ENCODE measurements around the gene COP1.

The COP1 gene

GRCh38 chr1:175936736-175937135 lies 270.4 kb downstream of the COP1 start:
- H3K4me3 ChIP-seq, result no peak overlapping the region
- no peak overlapping the region for H3K27ac ChIP-seq
- H3K9ac ChIP-seq (ENCODE audit: insufficient read length), result no peak overlapping the region
- TF ChIP-seq EZH2 (IDR thresholded peaks at IDR 0.05), result no peak
- TF ChIP-seq FOXP2 (optimal IDR thresholded peaks at IDR 0.05; ENCODE audit: control extremely low read depth, extremely low read length, insufficient read depth), result no peak
- no peak for TF ChIP-seq POLR2AphosphoS5 (IDR thresholded peaks at IDR 0.05; ENCODE audit: borderline replicate concordance, low read depth, low read length)
- no peak for DNase-seq (ENCODE audit: low read depth, low spot score)
- H3K36me3 ChIP-seq (ENCODE audit: insufficient read depth, low read length), result peaks cover 6% of the 10 kb centered on the region; the same call in 1 of the 2 replicates
- H3K9me3 ChIP-seq (ENCODE audit: low read depth, low read length), result no peaks in the 10 kb centered on the region

GRCh38 chr1:175935566-175936115 lies 271.4 kb downstream of the COP1 start:
- Histone ChIP-seq H3K9me3 (ENCODE audit: low read depth, low read length) (no peaks in the 10 kb centered on the region), H3K4me3 (no peak overlapping the region), H3K27ac (no peak overlapping the region), H3K36me3 (ENCODE audit: insufficient read depth, low read length) (peaks cover 4% of the 10 kb centered on the region; the same call in 1 of the 2 replicates), H3K9ac (ENCODE audit: insufficient read length) (no peak overlapping the region)
- TF ChIP-seq POLR2AphosphoS5 (IDR thresholded peaks at IDR 0.05; ENCODE audit: borderline replicate concordance, low read depth, low read length) (no peak), FOXP2 (optimal IDR thresholded peaks at IDR 0.05; ENCODE audit: control extremely low read depth, extremely low read length, insufficient read depth) (no peak), EZH2 (IDR thresholded peaks at IDR 0.05) (no peak)
- no peak for DNase-seq (ENCODE audit: low read depth, low spot score)

GRCh38 chr1:175935166-175935565 lies 271.9 kb downstream of the COP1 start:
- Histone ChIP-seq H3K9ac (ENCODE audit: insufficient read length) (no peak overlapping the region), H3K36me3 (ENCODE audit: insufficient read depth, low read length) (peaks cover 4% of the 10 kb centered on the region; the same call in 1 of the 2 replicates), H3K4me3 (no peak overlapping the region), H3K27ac (no peak overlapping the region), H3K9me3 (ENCODE audit: low read depth, low read length) (no peaks in the 10 kb centered on the region)
- no peak for DNase-seq (ENCODE audit: low read depth, low spot score)
- TF ChIP-seq EZH2 (IDR thresholded peaks at IDR 0.05), result no peak

GRCh38 chr1:175933801-175934200 lies 273.3 kb downstream of the COP1 start:
- no peaks in the 10 kb centered on the region for H3K9me3 ChIP-seq (ENCODE audit: low read depth, low read length)
- H3K4me3 ChIP-seq, result no peak overlapping the region
- H3K27ac ChIP-seq, result no peak overlapping the region
- H3K36me3 ChIP-seq (ENCODE audit: insufficient read depth, low read length), result no peaks in the 10 kb centered on the region
- no peak for DNase-seq (ENCODE audit: low read depth, low spot score)
- TF ChIP-seq POLR2AphosphoS5 (IDR thresholded peaks at IDR 0.05; ENCODE audit: borderline replicate concordance, low read depth, low read length), result no peak
- TF ChIP-seq FOXP2 (optimal IDR thresholded peaks at IDR 0.05; ENCODE audit: control extremely low read depth, extremely low read length, insufficient read depth), result no peak
- no peak for TF ChIP-seq EZH2 (IDR thresholded peaks at IDR 0.05)
- no peak overlapping the region for H3K9ac ChIP-seq (ENCODE audit: insufficient read length)

- no peak overlapping the region for H3K27ac ChIP-seq
- H3K4me3 ChIP-seq, result no peak overlapping the region
- H3K9me3 ChIP-seq (ENCODE audit: low read depth, low read length), result no peaks in the 10 kb centered on the region
- TF ChIP-seq POLR2AphosphoS5 (IDR thresholded peaks at IDR 0.05; ENCODE audit: borderline replicate concordance, low read depth, low read length) (no peak), EZH2 (IDR thresholded peaks at IDR 0.05) (no peak), FOXP2 (optimal IDR thresholded peaks at IDR 0.05; ENCODE audit: control extremely low read depth, extremely low read length, insufficient read depth) (no peak)
- no peak overlapping the region for H3K9ac ChIP-seq (ENCODE audit: insufficient read length)
- DNase-seq (ENCODE audit: low read depth, low spot score), result no peak
- H3K36me3 ChIP-seq (ENCODE audit: insufficient read depth, low read length), result no peaks in the 10 kb centered on the region
These were observed 279.1 kb downstream of the COP1 start for GRCh38 chr1:175927944-175928343.

- Histone ChIP-seq H3K4me3 (no peak overlapping the region), H3K27ac (no peak overlapping the region), H3K9ac (ENCODE audit: insufficient read length) (no peak overlapping the region), H3K9me3 (ENCODE audit: low read depth, low read length) (no peaks in the 10 kb centered on the region), H3K36me3 (ENCODE audit: insufficient read depth, low read length) (no peaks in the 10 kb centered on the region)
- DNase-seq (ENCODE audit: low read depth, low spot score), result no peak
- TF ChIP-seq FOXP2 (optimal IDR thresholded peaks at IDR 0.05; ENCODE audit: control extremely low read depth, extremely low read length, insufficient read depth) (no peak), EZH2 (IDR thresholded peaks at IDR 0.05) (no peak), POLR2AphosphoS5 (IDR thresholded peaks at IDR 0.05; ENCODE audit: borderline replicate concordance, low read depth, low read length) (no peak)
These were observed 284.7 kb downstream of the COP1 start for GRCh38 chr1:175922254-175922881.

- H3K9me3 ChIP-seq (ENCODE audit: low read depth, low read length), result no peaks in the 10 kb centered on the region
- no peak overlapping the region for H3K4me3 ChIP-seq
- H3K36me3 ChIP-seq (ENCODE audit: insufficient read depth, low read length), result no peaks in the 10 kb centered on the region
- H3K27ac ChIP-seq, result no peak overlapping the region
- no peak overlapping the region for H3K9ac ChIP-seq (ENCODE audit: insufficient read length)
- no peak for DNase-seq (ENCODE audit: low read depth, low spot score)
- TF ChIP-seq POLR2AphosphoS5 (IDR thresholded peaks at IDR 0.05; ENCODE audit: borderline replicate concordance, low read depth, low read length) (no peak), FOXP2 (optimal IDR thresholded peaks at IDR 0.05; ENCODE audit: control extremely low read depth, extremely low read length, insufficient read depth) (no peak), EZH2 (IDR thresholded peaks at IDR 0.05) (no peak)
These were observed 286.7 kb downstream of the COP1 start for GRCh38 chr1:175920381-175920780.

- Histone ChIP-seq H3K9me3 (ENCODE audit: low read depth, low read length) (no peaks in the 10 kb centered on the region), H3K4me3 (no peak overlapping the region), H3K36me3 (ENCODE audit: insufficient read depth, low read length) (no peaks in the 10 kb centered on the region), H3K9ac (ENCODE audit: insufficient read length) (no peak overlapping the region), H3K27ac (no peak overlapping the region)
- TF ChIP-seq EZH2 (IDR thresholded peaks at IDR 0.05) (no peak), FOXP2 (optimal IDR thresholded peaks at IDR 0.05; ENCODE audit: control extremely low read depth, extremely low read length, insufficient read depth) (no peak), POLR2AphosphoS5 (IDR thresholded peaks at IDR 0.05; ENCODE audit: borderline replicate concordance, low read depth, low read length) (no peak)
- DNase-seq (ENCODE audit: low read depth, low spot score), result no peak
These were observed 288.1 kb downstream of the COP1 start for GRCh38 chr1:175919001-175919400.

GRCh38 chr1:175918364-175918801 lies 288.7 kb downstream of the COP1 start:
- Histone ChIP-seq H3K4me3 (no peak overlapping the region), H3K36me3 (ENCODE audit: insufficient read depth, low read length) (no peaks in the 10 kb centered on the region), H3K27ac (no peak overlapping the region), H3K9me3 (ENCODE audit: low read depth, low read length) (no peaks in the 10 kb centered on the region), H3K9ac (ENCODE audit: insufficient read length) (no peak overlapping the region)
- TF ChIP-seq EZH2 (IDR thresholded peaks at IDR 0.05) (no peak), POLR2AphosphoS5 (IDR thresholded peaks at IDR 0.05; ENCODE audit: borderline replicate concordance, low read depth, low read length) (no peak), FOXP2 (optimal IDR thresholded peaks at IDR 0.05; ENCODE audit: control extremely low read depth, extremely low read length, insufficient read depth) (no peak)
- no peak for DNase-seq (ENCODE audit: low read depth, low spot score)

Data from SK-N-MC (cell line).